Activated naive CD4-positive, alpha-beta T cell (primary cell): ENCODE data around the gene ARHGEF16.

Experiments used
- DNase-seq, 4 experiments: peaks; one replicate each; lab custom pipeline; 2025; lab: John Stamatoyannopoulos, UW

The ARHGEF16 gene

DNA sequence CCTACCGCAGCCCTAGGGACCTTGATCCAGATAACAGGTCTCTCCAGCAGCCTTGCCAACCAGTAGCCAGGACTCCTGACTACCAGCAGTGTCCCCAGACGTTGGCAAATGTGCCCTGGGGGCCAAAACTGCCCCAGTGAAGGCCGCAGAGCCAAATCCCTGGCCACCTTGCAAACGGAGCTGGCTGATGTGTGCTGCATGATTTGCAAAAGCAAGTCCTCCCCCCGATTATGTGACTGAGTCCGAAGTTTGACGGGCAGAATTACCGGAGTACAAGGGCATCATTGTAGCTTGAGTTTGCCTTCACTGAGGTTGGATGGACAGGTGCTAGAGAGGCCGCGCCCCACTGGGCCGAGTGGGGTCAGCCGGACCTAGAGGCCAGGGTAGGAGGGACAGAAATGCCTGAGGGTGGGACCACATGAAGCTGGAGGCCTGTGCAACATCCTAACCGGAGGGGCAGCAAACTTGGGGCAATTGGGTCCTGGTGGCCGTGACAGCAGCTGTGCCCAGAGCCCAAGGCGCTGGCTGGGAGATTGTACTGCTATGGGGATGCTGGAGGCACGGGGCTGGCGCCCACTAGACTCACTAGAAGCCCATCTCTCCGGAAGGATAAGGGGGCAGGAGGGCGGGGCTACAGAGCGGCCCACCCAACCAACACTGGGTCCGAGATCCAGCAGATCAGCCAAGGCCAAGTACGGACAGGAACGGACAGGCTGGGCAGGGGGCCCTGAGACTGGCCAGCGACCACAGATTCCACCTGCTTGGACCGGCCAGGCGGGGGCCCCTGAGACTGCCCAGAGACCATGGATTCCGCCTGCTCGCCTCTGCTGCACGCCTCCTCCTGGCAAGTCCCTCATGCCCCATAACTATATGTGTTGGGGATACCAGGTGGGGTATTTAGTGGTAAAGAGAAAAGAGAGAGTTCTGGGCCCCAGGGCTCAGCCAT is 2.8 kb downstream of the ARHGEF16 start:
- no peak for DNase-seq

DNA sequence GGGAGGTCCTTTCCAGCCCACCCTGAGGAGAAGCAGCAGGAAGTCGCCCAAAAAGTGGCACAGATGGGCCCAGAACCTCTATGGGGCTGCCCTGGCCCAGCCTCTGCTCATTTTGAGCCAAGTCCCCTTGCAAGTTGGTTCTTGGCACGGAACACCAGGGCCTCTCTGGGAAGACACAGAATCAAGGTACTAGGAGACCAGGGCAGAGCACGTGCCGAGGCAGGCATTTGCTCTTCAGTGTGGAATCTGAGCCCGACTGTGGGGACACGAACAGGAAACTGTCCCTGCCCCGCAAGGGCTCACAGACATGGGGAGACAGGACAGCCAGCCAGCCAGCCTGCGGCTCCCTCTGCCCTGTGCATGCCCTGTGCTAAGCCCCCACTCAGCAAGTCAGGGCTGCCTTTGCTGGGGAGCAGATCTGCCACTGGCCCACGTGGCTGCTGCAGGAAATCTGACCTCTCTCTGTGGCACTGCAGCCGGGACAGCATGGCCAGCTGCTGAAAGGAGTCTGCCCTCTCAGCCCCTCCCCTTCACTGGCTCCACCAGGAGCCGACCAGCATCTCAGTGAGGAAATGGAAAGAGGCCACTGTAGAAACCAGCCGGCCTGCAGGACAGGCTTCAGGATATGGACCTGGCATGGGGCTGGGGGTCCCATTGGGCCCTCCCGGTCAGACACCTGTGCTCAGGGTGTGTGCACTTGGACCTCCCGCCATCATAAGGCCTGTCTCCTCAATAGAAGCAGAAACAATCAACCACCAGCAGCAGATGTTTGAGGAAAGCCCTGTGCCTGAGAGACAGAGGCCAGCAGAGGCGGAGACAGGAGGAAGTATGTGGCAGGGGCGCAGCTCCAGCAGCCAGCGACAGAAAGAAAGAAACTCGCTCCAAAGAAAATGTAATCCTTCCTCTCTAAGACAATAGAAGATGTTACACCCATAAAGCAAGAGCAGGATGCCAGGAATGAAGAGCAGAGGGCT is 3.7 kb downstream of the ARHGEF16 start:
- no peak for DNase-seq

DNA sequence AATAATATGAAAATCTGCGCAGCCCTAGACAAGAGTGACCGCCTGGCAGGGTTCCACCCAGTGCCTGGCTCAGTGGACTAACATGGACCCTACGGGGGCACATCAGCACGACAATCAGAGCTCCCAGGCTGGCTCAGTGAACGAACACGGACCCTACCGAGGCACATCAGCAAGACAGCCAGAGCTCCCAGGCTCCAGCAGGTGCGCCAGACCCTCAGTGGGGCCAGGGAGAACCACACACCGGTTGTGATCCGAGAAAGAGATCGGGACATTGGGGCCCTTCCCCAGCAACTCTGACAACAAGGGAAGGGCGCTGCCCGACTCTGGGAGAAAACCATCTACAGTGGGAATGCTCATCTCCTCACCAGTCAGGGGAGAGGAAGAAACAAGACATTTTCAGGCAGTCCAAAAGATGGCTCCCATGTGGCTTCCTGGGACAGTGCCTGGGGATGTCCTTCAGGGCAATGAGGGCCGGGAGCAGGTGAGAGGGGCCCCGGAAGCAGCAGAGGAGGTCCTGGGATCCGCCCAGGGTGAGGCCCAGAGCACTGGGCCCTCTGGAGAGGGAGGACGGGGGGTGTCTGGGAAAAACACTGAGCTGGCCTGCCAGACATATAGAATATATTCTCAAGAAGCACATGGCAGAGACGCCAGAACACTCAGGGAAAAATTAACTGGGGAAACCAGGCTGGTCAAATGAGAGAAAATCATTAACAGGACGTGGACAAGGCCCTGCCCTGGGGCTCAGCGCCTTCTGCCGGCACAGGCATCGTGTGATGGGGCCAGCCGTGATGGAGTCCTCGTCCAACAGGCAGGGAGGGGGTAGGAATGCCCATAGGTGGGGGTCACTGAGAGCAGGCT is 4.8 kb downstream of the ARHGEF16 start:
- DNase-seq: no peak

DNA sequence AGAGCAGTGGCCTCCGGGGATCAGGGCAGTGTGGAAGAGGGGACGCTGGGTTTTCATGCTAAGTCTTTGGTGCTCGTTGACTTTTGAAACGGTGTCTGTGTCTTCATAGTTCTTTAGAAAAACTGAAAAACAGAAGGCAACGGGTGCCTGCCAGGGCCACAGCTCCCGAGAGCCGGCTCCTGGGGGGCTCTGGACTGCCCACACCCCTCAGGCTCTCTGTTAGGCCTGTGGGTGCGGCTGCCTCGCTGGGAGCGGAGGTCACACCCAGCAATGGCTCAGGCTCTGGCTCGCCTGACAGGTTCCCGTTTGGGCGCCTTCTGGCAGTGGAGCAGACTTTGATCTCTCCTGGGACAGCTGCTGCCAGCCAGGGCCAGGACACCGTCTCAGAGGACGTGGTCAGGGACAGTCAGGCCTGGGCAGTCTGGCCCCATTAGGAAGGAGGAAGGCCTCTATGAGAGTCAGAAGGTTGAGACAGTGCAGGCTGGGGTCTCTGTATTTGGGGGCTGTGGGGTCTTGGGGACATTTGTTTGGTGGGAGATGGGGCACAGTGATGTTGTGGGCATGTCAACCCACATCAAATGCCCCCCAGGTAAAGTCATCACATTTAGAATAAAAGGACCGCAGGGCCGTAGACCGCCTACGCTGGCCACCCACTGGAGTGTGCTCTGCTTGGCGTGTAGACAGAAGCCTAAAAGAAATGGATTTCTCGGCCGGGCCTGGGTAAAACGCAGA is 5.6 kb downstream of the ARHGEF16 start:
- no peak for DNase-seq

DNA sequence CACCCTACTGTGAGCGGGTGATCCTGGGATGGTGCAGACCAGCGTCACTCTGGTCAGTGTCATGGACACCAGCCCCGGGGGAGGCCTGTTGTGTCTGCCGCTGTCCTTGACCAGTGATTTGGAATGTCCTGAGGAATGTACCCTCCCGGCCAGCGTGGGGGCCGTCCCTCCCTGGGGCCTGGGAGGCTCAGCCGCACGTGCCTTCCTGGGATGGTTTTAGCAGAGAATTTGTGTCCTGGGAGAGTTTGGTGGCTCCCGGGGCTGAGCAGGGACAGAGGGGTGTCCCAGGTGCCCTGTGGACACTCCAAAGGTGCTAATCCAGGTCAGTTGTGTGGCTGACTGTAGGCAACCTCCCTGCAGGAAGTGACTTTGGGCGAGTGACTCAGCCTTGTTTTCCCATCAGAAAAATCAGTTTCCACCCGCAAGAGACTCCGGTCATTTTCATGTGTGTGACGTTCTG is 6.2 kb downstream of the ARHGEF16 start:
- DNase-seq: no peak

DNA sequence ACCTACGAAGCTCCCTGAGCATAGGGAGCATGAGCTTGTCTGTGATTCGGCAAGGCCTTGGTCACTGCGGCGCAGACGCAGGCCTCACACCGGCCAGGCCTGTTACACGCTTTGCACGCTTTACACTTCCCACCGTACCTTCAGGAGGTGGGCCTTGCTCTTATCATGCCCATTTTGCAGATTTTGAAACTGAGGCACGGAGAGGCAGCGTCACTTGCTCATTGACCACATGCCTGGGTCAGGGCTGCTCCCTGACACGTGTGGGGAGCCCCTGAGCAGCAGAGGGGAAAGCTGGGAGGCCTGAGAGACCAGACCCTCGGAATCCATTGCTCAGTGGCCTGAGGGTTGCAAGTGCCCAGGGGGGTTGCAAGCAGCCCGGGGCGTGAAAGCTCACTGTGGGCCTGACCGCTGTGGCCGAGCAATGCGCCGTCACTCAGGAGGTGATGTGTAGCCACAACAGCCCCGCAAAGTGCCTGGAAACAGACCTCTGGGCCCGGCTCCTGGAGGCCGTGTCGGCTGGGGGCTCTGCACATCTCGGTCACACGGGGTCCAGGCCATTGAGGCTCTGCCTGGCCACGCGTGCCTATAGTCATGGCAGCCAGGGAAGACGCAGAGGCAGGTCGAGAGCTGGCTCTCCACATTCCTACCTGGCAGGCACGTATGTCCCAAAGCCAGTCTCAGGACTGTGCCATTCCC is 6.9 kb downstream of the ARHGEF16 start:
- no peak for DNase-seq

DNA sequence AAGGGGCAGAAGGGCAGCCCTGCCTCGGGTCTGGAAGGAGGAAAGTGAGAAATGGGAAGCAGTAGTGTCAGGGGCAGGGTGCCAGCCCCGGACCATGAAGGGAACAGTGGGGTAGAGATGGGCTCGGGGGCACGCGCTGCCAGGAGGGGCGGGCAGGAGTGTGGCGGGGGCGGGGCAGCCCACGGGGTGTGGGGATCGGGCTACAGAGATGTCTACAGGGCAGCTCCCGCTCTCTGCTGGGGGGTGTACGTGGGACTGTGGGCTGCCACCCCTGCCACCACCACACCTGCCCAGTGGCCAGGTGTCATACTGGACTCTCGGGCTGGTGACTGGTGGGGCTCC is 7.4 kb downstream of the ARHGEF16 start:
- DNase-seq: no peak

DNA sequence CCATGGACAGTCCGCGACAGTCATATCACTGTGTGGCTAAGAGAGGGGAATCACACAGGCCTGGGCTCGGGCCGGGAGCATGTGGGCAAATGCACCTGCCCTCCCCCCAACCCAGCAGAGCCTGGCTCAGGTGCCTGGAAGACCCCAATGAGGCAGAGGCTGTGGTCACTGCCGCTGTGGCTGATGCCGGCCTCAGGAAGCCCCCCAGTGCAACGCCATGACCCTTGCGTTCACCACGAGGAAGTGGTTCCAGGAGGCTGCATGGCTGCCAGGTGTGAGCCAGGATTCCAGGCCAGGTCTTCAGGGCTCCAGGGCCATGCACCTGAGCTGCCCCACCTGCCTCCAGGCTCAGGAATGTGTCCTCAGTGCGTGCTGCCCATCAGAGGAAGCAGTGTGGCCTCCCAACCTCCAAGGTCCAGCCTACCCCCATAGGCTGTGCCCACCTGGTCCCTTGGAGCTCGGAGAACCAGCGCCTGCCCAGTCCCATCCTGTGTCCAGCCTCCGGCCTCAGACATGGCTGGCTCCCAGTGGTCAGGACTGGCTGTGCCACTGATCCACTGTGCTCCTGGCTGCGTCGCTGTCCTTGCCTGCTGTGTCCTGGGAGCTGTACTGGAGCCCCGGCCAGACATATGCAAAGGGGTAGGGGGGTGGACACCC is 8.0 kb downstream of the ARHGEF16 start:
- DNase-seq: no peak

DNA sequence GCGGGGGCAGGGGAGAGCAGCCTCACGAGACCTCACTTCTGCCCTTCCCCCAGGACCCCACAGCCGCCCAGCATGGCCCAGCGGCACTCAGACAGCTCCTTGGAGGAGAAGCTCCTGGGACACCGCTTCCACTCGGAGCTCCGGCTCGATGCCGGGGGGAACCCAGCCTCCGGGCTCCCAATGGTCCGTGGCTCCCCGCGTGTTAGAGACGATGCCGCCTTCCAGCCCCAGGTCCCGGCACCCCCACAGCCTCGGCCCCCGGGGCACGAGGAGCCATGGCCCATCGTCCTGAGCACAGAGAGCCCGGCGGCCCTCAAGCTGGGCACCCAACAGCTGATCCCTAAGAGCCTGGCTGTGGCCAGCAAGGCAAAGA is 8.5 kb downstream of the ARHGEF16 start:
- no peak for DNase-seq

DNA sequence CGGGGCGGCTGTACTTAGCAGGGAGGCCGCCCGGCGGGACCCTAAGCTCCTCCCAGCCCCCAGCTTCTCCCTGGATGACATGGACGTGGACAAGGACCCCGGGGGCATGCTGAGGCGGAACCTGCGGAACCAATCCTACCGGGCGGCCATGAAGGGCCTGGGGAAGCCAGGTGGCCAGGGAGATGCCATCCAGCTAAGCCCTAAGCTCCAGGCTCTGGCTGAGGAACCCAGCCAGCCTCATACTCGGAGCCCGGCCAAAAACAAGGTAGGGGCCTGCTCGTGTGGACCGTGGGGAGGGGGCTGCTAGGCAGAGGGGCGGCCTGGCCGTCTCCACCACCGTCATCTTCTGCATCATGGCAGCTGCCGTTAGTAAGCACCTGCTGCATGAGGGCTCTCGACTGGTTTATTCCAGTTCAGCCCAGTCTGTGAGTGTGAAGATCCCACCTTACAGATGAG is 9.0 kb downstream of the ARHGEF16 start:
- no peak for DNase-seq

DNA sequence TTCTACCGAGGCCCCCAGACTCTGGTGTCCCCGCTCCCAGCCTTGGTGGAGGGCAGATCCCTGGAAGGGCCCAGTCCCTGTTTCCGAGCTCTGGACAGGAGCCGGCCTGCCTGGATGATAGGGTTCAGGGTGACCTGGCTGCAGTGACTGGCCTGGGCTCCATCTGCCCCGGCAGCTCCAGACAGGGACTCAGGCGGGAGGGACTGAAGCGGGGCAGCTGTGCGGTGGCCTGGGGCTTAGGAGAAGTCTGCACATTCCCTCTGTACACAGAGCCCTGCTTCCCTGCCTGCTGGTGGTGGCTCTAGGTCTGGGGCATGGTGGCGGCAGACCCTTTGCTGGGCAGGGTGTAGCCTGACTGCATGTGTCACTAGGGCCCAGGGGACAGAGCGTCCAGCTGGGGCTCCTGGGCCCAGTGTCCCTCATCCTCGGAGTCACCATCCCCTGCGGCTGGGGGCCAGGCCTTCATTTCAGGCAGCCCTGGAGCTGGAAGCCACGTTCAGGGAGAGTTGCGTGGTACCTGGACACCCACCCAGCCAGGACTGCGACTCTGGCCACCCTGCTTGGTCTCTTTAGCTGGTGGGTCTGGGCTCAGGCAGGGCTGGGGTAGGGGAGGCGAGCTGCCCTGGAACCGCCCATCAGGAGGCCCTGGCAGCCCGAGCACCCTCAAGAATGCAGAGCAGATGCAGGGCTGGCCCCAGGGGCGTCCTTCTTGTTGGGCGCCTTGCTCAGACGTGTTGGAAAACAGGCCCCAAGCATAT is 9.6 kb downstream of the ARHGEF16 start:
- DNase-seq: no peak

DNA sequence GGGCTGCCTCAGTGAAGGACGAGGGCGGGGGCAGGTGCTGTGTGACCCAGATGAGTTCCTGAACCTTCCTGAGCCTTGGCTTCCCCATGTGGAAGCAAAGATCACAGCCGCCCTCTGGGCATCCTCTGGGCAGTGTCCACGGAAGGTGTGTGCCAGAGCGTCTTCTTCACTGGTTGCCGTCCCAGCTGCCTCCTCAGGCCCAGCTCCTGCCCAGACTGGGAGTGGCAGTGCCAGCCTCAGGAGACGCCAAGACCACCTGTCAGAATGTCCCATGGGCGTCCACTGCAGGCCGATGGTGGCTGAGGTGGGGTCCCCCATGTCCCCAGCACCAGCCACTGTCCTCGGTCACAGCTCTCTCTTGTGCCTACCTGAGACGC is 10.2 kb downstream of the ARHGEF16 start:
- DNase-seq: no peak

DNA sequence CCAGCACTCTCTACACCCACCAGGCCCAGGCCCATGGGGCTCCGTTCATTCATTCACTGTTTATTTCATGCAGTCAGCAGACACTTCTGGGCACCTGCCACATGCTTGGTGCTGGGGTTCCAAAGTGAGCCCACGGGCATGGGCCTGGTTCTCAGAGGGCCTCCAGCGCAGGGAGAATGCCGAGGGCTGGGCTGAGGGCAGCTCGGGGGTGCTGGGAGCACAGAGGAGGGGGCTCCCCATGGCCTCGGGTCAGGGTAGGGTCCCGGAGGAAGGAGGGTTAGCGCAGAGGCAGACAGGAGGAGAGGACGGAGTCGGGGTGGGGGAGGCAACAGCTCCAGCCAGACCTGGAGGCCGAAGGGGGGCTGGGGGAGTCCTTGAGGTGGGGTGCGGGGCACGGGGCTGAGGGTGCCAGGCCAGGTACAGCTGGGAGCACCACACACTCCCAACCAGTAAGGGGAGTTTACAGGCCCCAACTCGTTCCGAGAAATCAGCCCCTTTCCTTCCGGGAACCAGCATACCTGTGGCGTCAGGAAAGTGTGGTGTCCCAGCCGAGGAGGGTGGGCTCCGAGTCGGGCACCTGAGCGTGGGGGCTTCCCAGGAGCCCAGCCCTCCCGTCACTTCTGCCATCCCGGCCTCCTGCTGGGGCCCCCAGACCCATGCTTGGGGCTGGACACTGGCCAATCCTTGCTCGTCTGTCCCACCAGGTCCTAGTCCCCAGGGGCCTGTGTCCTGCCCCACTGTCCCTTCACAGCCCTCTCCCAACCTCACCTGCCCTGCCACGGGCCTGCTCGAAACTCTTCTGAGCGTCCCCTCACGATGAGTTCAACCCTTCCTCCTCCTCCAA is 10.8 kb downstream of the ARHGEF16 start:
- DNase-seq: no peak

DNA sequence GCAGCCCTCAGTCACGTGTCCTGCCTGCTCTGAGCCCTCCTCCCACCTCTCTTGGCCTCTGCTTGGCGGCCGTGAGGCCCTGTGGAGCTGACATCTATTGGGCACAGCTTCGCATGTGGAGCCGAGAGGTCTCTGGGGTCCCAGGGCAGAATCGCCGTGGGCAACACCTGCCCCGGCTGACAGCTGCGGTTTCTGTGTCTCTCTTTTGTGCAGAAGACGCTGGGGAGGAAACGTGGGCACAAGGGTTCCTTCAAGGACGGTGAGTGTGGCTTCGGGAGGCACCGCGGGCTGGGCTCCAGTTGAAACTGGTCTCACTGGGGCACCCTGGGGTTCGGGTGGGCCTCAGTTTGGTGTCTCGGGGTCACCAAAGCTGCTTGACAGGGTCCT is 11.5 kb downstream of the ARHGEF16 start:
- no peak for DNase-seq

DNA sequence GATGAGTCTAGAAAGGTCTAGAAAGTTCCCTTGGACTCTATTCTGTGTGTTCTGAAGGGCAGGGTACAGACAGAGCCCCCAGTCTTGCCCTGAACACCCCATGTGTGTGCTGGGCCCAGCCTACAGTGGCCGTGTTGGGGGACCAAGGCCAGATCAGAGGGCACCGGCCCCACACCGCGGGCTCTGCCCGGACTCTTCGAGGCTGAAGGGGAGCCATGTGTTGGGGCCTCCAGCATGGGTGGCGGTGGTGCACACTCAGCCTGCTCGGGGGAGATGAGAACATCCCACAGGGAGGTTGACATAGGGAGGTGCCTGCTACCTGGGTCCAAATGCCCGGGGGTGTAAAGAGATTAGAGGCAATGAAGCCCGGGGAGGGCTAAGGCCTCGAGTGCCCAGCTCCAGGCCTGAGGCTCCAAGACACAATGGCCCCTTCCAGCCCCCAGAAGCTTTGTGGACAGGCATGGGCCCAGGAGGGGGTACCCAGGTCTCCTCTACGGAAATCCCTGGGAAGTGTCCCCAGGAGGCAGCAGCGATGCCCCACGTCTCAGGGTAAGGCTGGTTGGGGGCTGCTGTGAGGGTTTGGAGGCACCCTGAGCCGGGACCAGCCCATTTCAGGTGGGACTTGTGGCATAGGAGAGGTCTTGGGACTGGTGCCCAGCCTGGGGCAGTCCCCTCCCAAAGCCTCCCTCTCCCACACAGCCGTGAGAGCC is 12.1 kb downstream of the ARHGEF16 start:
- no peak for DNase-seq

DNA sequence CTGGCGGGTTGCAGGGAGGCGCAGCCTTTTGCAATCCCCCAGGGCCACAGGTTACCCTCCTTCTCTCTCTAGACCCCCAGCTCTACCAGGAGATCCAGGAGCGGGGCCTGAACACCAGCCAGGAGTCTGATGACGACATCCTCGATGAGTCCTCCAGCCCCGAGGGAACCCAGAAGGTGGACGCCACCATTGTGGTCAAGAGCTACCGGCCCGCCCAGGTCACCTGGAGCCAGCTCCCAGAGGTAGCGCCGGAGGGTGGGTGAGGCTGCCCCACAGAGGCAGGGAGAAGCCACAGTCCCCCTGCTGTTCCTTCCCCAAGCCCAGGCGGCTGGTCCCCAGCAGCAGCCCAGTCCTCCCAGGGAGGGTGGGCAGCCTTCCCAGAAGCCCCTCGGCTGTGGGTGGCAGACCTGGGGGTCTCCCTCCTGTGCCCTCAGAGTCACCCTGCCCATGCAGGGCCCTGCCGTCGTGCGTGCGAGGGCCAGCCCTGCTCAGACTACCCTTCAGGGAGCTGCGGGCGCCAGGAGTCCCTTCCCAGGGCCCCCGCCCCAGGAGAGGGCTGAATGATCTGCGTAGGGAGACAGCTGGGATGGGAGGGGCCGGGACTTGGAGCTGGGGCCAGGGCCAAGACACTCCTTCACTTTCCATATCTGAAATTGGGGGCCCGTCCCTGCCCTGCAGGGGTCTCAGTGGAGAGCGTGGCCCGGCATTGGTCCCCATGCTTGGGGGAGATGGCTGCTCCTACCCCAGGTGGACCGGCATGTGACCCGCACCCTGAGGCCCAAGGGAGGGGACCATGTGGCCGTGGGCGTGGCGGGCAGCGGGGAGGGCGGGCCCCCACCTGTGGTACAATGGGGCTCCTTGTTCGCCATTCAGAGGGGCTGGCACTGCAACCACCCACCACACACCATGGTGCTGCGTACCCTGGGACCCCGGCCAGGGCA is 12.9 kb downstream of the ARHGEF16 start:
- DNase-seq: no peak
